Raji (cell line): ENCODE measurements around the gene UNC5B.

Experiments
- POLR2A ChIP-seq: IDR thresholded peaks from 2 replicates; pipeline ENCODE4 v1.6.1; 2011; ENCODE audit warnings: low read depth, low read length, control low read depth; ENCODE audit not compliant: insufficient read depth

The UNC5B gene

GRCh38 chr10:71312220-71312619 lies 99.8 kb downstream of the UNC5B start:
- TF ChIP-seq POLR2A = no peak

GRCh38 chr10:71312811-71313789 lies 100.7 kb downstream of the UNC5B start:
- no peak for TF ChIP-seq POLR2A

GRCh38 chr10:71314028-71314693 lies 101.8 kb downstream of the UNC5B start:
- no peak for TF ChIP-seq POLR2A

GRCh38 chr10:71314694-71315225 lies 102.4 kb downstream of the UNC5B start:
- TF ChIP-seq POLR2A = no peak

GRCh38 chr10:71316056-71316785 lies 103.9 kb downstream of the UNC5B start:
- TF ChIP-seq POLR2A = no peak

GRCh38 chr10:71316786-71317160 lies 104.4 kb downstream of the UNC5B start:
- no peak for TF ChIP-seq POLR2A

- TF ChIP-seq POLR2A = no peak
Observed at GRCh38 chr10:71317739-71318138, 105.4 kb downstream of the UNC5B start.

GRCh38 chr10:71319042-71319799 lies 106.9 kb downstream of the UNC5B start, which contains the start of gene SLC29A3:
SLC29A3 (plus strand) TSS chr10:71319259; CDS start chr10:71319310, 51 bp downstream.
- peak; percentile 80 for TF ChIP-seq POLR2A

- TF ChIP-seq POLR2A = no peak
Observed at GRCh38 chr10:71319800-71320392, 107.5 kb downstream of the UNC5B start.

- TF ChIP-seq POLR2A = no peak
Observed at GRCh38 chr10:71320592-71320991, 108.2 kb downstream of the UNC5B start.

GRCh38 chr10:71321386-71321785 lies 109.0 kb downstream of the UNC5B start:
- TF ChIP-seq POLR2A = no peak

GRCh38 chr10:71323407-71323806 lies 111.0 kb downstream of the UNC5B start:
- peak; percentile 32; the same call in 1 of the 2 replicates for TF ChIP-seq POLR2A

GRCh38 chr10:71324743-71325142 lies 112.4 kb downstream of the UNC5B start:
- no peak for TF ChIP-seq POLR2A

- no peak for TF ChIP-seq POLR2A
Observed at GRCh38 chr10:71325267-71325666, 112.9 kb downstream of the UNC5B start.

- no peak for TF ChIP-seq POLR2A
Observed at GRCh38 chr10:71326464-71326881, 114.1 kb downstream of the UNC5B start.
